Activated CD4-positive, alpha-beta T cell treated with anti-CD3 and anti-CD28 coated beads, Interleukin-2, amount 50 U/mL, for 48 hours (primary cell): ENCODE results near the gene AP5M1.
"Not testable (repeated sequence)": the region's sequence is repeated elsewhere in the genome, so short reads cannot be mapped to it uniquely, and the experiment has no call there.

Experiments used
- DNase-seq, 2 experiments: peaks; one replicate each; pipeline ENCODE4 v3.0.0-alpha.2; 2020

AP5M1 gene

DNA sequence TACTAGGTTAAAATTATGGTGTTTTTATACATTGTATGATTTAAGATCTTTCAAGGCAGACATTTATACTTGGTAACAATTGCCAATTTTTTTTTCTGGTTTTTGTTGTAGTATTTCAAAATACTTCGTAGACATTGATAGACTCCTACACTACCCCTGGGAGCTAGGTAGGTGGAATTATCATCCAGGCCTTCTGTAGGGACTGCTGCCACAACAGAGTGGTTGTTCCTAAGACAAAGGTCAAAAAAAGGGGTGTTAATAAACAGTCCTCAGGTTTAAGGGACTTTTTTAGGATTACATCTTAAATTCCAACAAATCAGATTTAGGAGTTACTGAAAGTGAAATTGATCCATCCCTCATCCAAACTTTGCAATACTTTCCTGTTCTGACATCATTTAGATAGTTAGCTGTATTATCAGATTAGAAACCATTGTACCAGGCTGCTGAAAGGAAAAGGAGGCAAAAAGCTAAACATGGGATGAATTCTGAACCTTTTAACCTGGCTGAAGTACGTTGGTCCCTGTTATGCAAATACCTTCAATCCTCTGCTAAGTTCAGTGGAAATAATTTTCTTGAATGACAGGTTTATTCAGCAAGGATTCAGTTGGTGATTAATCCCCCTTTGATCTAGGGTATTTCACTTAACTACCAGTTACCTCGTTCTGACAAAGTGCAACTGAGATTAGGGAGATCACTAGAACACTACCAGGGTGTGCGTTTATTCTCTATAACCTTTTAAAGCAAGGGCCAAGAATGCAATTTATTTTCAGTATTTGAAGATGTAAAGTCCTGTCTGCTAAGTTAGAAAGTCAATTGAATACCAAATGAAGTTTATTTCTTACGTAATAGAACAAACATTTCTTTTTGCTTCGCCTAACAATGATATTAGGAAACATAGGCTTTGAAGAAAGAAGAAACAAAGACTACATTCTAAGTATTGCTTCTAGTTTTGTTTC is 23.2 kb downstream of the AP5M1 start:
- no peak for DNase-seq

DNA sequence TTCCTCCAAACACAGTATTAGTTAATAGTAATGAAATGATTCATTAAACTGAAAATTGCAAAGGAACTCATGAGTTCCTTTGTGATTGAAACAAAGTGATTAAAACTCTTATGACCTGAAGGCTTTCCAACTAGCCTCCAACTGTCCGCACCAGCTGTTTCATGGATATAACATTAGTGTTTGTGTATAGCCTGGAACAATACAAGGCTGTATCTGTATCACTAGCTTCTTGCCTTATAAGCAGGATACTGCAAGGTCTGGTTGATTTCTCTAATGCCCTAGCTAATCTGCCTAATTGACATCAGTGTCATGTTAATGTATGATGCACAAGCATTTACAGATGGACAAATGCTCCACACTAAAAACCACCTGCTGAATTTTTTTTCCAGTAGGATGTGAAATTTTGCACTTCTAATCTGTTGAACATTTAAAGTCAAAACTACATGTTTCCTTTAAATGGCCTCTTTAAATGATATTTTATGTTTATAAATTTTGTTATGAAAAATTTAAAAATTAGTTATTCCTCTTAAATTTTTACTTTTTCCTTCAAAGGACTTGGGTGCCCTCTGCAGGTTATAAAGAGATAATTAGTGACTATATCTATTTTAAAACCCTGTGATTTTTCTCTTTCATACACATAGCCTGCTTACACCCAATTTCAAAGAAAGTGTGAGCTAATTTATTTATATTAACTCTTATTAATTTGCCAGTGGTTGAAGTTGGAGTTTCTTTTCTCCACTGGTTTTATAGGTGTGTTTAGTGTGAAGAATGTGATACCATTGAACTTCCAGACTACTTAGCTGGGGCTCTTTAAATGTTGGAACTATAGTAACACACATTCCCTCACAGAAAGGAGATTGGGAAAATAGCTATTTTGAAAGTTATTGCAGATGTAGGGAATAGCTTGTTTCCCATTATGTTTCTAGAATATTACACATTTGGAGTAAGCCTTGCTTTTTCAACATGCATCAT is 25.4 kb downstream of the AP5M1 start:
- DNase-seq: no peak

DNA sequence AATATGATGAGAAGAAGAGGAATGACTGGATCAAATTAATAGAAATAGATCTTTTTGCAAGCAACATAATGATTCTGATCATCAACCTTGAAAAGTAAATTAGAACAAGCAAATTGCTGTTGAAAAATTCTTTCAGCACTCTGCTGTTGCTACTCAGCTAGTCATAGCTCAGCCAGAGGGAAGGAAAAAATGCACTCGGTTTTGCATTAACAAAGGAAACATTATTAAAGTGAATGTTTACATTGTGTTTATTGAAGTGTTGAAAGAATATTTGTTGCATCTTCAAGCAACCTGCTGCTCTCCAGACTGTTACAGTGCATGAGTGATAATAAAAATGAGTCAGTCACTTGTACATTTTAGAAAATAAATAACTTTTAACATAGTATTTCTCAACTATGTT is 26.5 kb downstream of the AP5M1 start:
- no peak for DNase-seq

DNA sequence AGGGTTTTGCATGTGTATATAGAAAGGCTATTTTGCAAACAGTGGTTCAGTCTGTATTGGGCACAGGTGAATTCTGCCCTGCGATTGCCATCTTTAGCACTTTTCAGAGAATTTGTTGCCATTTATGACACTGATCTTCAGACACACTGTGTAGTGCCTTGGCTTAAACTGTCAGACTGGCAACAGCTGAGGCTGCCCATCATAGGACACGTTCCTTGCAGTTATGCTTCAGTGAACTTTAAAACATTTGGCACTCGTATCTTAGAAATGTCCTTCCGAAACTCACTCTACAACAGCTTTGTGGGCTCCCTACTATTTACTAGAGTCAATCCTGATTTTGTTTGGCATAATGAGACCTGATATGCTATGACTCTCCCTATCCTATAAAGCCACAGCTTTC is 29.1 kb downstream of the AP5M1 start:
- DNase-seq: no peak

DNA sequence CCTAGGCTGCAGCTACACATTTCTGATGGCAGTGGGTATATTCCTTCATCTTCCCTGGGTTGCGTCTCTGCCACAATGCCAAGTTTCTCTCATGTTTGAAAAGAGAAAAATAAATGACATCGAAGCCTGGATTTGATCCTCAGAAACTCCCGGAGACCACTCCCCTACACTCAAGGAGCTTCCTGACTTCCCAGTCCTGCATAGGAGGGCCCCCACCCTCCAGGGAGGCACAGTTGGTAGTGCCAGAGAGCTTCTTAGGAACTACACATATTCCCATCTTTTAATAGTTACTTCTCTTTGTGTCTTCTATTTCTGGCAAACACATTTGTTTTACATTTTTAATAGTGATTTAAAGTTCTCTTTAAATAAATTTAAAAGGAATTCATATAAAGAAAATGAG is 30.7 kb downstream of the AP5M1 start:
- DNase-seq: no peak

DNA sequence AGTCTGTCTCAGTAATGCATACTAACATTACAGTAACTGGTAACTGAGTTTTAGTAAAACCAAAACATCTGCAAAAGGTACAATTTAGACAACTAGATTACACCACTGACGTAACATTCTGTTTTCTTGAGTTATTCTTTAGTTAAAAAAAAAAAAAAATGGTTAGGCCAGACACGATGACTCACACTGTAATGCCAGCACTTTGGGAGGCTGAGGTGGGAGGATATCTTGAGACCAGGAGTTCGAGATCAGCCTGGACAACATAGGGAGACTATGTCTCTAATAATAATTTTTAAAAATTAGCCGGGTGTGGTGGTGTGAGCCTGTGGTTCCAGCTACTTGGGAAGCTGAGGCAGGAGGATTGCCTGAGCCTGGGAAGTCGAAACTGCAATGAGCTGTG is 34.1 kb downstream of the AP5M1 start:
- no peak for DNase-seq

DNA sequence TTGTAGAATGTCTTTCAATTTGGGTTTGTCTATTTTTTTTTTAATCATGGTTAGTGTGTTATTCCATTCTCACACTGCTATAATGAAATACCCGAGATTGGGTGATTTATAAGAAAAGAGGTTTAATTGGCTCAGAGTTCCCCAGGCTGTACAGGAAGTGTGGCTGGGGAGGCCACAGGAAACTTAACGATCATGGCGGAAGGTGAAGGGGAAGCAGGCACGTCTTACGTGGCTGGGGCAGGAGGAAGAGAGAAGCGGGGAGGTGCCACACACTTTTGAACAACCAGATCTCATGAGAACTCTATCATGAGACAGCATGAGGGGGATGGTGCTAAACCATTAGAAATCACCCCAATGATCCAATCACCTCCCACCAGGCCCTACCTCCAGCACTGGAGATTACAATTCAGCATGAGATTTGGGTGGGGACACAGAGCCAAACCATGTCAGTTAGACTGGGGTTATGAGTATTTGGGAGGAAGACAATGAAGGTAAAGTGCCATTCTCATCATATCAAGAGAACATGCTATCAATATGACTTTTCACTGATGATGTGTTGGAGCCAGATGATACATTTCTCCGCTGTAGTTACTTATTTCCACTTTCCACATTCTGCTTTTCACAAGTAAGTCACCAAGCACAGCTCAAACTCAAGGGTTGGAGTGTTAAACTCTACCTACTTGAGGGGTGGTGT is 45.8 kb downstream of the AP5M1 start:
- DNase-seq: no peak

DNA sequence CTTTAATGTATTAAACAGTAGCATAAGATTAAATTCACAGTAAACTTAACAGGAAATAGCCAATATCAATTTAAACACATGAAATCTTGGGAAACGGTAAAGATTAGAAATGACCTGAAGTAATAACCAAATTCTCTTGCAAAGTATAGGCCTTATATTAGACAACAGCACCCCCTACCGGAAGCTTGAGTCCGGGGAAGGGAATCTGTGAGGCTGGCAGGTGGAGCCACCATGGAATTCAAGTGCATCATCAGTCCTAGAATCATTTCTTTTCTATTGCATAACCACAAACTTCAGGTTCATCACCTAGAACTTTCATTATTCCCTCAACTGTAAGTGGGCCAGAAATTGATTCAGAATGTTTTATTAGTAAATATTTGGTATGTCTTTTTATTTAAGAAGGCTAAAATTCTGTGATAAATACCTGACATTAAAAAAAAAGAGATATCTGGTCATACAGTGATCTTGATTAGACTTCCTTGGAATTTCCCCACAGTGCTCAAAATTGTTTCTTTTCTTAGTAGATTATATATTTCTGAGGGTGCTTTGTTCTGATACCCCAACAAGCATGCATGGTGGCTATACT is 48.6 kb downstream of the AP5M1 start:
- DNase-seq: peak; percentile 71 to 75

DNA sequence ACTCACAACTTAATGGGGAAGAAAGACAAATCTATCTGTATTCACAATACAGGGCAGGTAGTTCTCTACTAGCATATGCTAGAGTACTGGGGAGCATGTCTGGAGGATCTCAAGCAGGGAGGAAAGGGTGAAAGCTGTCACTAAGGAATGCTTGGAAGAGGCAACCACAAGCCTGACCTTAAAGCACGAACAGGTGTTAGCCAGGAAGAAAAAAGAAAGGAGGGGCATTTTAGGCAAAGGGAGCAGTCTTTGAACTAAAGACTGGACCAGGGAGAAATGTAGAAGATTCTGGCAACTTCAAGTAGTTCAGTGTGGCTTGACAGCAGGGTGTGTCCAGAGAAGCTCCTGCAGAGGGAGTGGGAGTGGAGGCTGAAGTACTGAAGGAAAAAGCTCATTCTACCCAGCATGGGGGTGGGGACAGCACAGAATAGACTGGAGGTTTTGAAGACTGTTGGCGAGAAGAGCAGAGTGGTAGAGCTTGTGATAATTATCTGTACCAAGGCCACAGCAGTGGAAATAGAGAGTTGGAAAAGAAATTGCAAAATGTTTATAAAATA is 50.9 kb downstream of the AP5M1 start:
- no peak for DNase-seq

DNA sequence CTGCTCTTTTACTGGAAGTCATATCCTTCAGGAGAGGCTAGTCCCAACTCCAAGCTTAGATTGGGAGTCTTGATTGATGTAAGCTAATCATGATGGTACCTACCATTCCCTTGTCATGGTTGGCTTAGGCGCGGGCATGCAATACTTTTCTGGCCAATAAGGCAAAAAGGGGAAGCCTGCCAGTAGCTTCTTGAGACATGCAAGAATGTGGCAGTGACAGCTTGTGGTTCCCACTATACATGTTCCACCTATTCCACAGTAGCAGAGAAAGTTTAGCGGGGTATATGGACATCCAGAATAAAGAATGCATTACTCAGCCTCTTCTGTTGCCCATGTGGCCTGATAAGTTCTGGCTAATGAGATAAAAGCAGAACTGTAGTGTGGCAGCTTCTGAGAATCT is 55.0 kb downstream of the AP5M1 start:
- DNase-seq: no peak

DNA sequence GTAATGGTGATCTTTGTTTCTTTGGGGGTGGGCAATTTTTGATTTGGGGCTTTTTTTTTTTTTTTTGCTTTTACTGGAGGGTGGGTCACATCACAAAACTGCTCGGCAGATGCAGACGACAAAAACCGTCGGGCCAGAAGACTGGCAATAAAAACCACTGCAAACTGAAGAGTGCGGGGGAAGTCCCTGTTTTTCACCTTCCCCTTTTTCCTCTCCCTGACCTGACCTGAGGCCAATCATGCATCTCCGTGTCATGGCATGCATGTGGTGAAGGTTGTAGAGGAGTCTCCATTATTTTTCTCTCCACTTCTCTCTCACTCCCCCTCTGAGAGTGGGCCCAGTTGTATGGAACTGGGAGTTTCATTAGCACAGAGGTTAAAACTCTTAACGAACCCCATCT is 57.5 kb downstream of the AP5M1 start:
- no peak for DNase-seq

DNA sequence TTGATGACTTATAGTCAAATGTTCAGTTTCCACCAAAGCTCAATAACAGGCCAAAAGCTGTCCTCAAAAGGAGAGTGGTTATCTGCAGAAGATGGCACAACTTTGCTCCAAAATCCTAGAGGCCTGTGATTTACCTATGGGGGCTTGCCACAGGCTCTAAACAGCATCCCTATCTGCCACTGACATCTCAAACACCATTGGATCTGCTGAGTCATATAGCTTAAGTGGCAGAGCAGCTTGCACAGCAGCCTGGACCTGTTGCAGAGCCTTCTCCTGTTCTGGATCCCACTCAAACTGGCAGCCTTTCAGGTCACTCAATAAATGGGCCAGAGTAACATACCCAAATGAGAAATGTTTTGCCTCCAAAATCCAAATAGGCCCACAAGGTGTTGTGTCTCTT is 61.1 kb downstream of the AP5M1 start:
- no peak for DNase-seq

DNA sequence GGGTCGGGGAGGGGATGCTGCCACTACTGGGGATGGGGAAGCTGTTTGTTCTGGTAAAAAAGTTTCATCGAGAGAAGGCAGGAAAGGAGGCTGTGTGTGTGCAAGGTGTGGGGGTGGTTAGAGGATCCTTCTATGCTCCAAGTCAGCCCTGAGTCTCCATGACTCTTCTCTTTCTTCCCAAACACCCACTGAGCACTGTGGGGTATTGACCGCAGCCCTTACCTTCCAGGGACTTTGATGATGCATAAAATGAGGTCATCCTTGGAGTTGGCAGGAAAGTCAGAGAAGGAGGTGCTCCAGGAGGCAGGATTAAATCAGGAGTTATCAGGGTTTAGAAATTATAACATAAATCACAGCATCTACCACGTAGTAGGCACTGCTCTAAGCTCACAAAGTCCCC is 63.7 kb downstream of the AP5M1 start:
- not testable (repeated sequence) for DNase-seq

DNA sequence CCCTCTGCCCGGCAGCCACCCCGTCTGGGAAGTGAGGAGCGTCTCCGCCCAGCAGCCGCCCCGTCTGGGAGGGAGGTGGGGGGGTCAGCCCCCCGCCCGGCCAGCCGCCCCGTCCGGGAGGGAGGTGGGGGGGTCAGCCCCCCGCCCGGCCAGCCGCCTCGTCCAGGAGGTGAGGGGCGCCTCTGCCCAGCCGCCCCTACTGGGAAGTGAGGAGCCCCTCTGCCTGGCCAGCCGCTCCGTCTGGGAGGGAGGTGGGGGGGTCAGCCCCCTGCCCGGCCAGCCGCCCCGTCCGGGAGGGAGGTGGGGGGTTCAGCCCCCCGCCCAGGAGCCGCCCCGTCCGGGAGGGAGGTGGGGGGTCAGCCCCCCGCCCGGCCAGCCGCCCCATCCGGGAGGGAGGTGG is 65.0 kb downstream of the AP5M1 start:
- not testable (repeated sequence) for DNase-seq

DNA sequence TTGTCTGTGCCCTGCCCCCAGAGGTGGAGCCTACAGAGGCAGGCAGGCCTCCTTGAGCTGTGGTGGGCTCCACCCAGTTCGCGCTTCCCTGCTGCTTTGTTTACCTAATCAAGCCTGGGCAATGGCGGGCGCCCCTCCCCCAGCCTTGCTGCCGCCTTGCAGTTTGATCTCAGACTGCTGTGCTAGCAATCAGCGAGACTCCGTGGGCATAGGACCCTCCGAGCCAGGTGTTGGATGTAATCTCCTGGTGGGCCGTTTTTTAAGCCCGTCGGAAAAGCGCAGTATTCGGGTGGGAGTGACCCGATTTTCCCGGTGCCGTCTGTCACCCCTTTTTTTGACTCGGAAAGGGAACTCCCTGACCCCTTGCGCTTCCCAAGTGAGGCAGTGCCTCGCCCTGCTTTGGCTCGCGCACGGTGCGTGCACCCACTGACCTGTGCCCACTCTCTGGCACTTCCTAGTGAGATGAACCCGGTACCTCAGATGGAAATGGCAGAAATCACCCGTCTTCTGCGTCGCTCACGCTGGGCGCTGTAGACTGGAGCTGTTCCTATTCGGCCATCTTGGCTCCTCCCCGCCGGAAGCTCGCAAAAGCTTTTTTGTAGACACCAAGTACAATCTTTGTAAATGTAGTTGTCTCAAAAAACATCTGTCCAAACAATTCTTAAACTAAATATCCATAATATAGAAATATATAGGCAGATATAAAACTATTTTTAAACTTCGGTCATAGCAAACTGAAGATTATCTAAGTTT is 75.0 kb downstream of the AP5M1 start:
- not testable (repeated sequence) for DNase-seq

DNA sequence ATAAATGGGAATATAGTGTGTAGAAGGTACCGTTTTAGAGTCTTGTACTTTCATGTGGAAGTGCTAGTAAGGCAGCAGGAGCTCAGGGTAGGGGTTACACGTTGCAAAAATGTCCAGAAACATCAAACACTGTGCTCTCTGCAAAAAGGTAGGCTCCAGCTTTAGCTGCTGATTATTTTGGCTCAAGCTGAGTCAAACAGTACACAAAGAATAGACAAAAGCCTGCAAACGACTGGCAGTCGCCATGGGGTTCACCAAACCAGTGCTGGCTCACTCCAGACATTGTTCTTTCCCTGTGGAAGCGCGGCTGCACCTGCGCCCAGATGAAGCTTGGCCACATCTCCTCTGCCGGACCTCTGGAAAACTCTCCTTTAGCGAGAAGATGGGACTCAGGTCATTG is 76.3 kb downstream of the AP5M1 start:
- DNase-seq: no peak

DNA sequence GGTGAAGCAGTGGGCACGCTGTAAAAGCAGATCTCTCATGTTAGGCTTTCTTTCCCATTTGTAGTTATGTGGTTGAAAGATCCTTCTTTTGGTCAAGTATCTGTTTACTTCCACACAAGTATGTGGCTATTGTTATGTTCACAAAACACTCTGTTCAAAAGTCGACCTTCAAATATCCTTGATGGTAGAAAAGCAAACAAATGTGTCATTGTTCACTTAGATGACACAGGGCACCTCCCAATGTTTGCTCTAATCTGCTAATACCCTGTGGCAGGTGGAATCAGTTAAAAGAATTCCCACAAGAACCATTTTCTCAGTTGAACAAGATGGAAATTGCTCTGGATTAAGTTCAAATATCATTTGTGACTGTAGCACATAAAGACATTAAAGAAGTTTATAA is 78.0 kb downstream of the AP5M1 start:
- no peak for DNase-seq
